ENCODE data around the gene XK. TPM values are rescaled to one million over a fixed set of nuclear protein-coding genes. Genes with fewer than 3 reads are reported as not detected.
"Not testable (repeated sequence)": the region's sequence is repeated elsewhere in the genome, so short reads cannot be mapped to it uniquely, and the experiment has no call there.

The XK gene
- total RNA-seq, 1 donor from 2014 or later = 0.30 TPM

GRCh38 chrX:37754516-37754915 is 68.9 kb downstream of the XK start:
- no peak for DNase-seq (ENCODE audit: low read depth)

- DNase-seq (ENCODE audit: low read depth) = no peak
Observed at GRCh38 chrX:37755025-37755424, 69.4 kb downstream of the XK start.

GRCh38 chrX:37757082-37757481 is 71.5 kb downstream of the XK start:
- no peak for DNase-seq (ENCODE audit: low read depth)

GRCh38 chrX:37759351-37759750 is 73.8 kb downstream of the XK start:
- DNase-seq (ENCODE audit: low read depth) = no peak

DNA sequence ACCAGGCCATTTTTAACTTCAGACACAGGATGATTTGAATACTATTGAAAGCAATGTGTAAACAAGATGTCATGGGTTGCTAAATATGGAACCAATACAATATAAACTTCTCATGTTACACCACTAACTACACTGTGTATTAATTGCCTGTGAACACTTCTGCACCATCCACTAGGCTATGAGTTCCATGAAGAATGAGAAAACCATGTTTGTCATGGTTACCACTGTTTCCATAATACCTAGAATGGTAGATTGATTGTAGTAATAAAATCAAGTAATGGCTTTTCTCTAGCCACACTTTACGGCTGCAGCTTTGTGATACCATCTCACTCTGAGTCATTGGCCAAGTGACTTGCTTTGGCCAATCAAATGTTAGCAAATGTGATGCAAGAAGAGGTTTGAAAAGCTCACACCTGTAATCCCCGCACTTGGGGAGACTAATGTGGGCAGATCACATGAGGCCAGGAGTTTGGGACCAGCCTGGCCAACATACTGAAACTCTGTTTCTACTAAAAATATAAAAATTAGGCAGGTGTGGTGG is 74.4 kb downstream of the XK start:
- peak; percentile 1 for DNase-seq (ENCODE audit: low read depth)

GRCh38 chrX:37763400-37763799 is 77.8 kb downstream of the XK start:
- DNase-seq (ENCODE audit: low read depth) = no peak

DNA sequence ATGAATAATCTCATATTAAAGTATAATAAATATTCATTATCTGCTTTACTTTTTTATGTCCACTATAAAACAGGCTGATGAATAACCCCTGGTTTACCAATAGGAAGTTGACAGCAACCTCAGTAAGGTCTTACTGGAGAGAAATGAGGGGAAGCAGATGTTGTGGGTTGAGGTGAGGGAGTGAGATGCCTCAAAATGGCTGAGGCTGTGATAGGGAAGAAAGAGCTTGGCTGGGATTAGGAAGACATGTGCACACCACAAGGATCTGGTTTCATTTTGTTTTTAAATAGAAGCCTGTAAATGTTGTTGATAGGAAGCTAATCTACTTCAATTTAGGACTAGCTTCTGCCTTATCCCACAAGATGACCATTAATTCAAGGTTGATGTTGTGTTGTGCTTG is 79.9 kb downstream of the XK start:
- no peak for DNase-seq (ENCODE audit: low read depth)

GRCh38 chrX:37767430-37767829 is 81.8 kb downstream of the XK start:
- no peak for DNase-seq (ENCODE audit: low read depth)

DNA sequence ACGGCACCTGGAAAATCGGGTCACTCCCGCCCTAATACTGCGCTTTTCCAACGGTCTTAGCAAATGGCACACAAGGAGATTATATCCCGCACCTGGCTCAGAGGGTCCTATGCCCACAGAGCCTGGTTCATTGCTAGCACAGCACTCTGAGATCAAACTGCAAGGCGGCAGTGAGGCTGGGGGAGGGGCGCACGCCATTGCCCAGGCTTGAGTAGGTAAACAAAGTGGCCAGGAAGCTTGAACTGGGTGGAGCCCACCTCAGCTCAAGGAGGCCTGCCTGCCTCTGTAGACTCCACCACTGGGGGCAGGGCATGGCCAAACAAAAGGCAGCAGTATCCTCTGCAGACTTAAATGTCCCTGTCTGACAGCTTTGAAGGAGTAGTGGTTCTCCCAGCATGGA is 83.3 kb downstream of the XK start:
- DNase-seq (ENCODE audit: low read depth) = not testable (repeated sequence)

GRCh38 chrX:37776283-37776986 is 90.8 kb downstream of the XK start:
- DNase-seq (ENCODE audit: low read depth) = no peak

DNA sequence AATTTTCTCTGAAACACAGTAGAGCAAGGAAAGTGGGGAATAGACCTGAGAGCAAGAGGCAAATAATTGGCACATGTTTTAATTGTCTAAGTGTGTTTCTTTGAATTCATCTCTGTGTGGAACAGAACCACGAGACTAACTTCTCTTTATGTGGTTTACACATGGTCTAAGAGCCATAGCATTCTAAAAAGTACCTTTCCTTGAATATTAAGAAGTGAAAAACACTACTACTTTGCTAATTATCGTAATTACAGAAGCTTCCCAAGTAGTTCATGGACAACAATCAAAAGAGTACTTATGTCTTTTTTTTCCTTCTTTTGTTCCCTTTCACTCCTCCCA is 91.4 kb downstream of the XK start:
- no peak for DNase-seq (ENCODE audit: low read depth)

DNA sequence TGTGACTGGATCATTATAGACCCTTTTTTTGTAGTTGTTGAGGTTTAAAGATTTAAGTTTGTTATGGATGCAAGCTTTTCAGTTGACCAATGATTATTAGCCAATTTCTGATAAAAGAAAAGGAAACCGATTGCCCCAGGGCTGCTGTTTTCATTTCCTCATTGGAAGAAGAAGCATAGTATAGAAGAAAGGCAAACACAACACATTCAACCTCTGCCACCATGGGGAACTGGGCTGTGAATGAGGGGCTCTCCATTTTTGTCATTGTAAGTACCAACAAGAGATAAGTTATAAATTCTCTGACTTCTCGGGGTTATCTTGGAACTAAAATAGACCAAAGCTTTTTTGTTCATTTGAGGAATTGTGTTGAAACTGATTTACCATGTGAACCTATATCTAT is 94.3 kb downstream of the XK start, which contains the start of gene CYBB:
CYBB (plus strand) TSS at position 203 of the 400 bp plus-strand sequence; CDS start at position 222, 19 bp downstream.
- DNase-seq (ENCODE audit: low read depth) = no peak

- DNase-seq (ENCODE audit: low read depth) = no peak
Observed at GRCh38 chrX:37781081-37781480, 95.5 kb downstream of the XK start.

Other genes starting within 250 kb of the XK start
- gene LANCL3, start 114.1 kb upstream of the XK start, total RNA-seq = under 0.01 and 0.20 TPM in 2 replicates
- gene CYBB, start 94.3 kb downstream of the XK start, total RNA-seq = 0.15 and 0.17 TPM in 2 replicates
- gene DYNLT3, start 161.8 kb downstream of the XK start, total RNA-seq = 49.9 and 79.0 TPM in 2 replicates

All from renal cortical epithelial cell (primary cell).